ENCODE data around the gene ZNF254. TPM values are rescaled to one million over a fixed set of nuclear protein-coding genes. Genes with fewer than 3 reads are reported as not detected.

ZNF254 gene
- total RNA-seq, 4 donors from 2014 or later: 61.1 to 85.4 (median 64.9) TPM

DNA sequence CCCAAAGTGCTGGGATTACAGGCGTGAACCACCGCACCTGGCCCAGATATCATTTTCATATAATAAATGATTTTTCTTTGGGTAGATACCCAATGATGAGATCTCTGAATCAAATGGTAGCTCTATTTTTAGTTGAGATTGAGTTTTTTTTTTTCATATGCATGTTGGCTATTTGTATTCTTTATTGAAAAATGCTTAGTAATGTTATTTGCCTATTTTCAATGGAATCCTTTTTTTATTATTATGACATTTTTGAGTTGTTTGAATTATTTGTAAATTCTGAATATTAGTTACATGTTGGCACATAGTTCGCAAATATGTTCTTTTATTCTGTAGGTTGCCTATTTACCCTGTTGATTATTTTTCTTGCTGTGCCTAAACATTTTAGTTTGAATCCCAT, 55.8 kb downstream of the ZNF254 start:
- intact Hi-C loops (cut with DNase I): no loop called here
- Histone ChIP-seq H3K9me3 (no peaks in the 10 kb centered on the region), H3K36me3 (no peaks in the 10 kb centered on the region), H3K4me1 (peaks cover 0 to 3% of the 10 kb centered on the region in 2 donors), H3K27ac (no peak overlapping the region), H3K4me3 (replicated peaks in 1 of 3) (no peak overlapping the region), H3K27me3 (no peaks in the 10 kb centered on the region)
- WGBS, 2 donors: 97 to 99% methylated on average over 3 of the region's 3 CpGs
- DNase-seq: no peak
- TF ChIP-seq POLR2A (IDR thresholded peaks at IDR 0.05) (no peak), CTCF (IDR thresholded peaks at IDR 0.05) (no peak)

DNA sequence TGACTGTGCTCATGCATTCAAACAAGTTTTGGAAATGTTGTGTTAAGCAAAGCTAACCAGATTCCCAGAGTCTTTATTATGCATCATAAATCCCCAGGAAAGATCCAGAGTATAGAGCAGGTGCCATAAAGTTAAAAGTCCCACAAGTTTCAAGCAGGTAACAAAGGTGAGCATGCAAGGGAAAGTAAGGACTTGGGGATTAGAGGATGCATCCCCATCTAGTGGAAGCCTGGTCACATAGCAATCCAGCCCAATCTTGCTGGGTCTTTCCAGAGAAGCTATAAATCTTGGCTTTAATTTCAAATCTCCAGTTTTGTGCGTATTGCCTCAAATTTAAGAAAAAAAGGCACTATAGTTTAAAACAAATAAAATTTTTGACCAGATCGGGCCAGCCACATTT, 72.7 kb downstream of the ZNF254 start:
- intact Hi-C loops (cut with DNase I): no loop called here
- H3K36me3 ChIP-seq: no peaks in the 10 kb centered on the region
- no peaks in the 10 kb centered on the region for H3K4me1 ChIP-seq
- peak; percentile 10 to 18 for DNase-seq
- no peaks in the 10 kb centered on the region for H3K9me3 ChIP-seq
- 90 to 91% methylated on average over 2 of the region's 2 CpGs for WGBS, 2 donors
- no peak overlapping the region for H3K27ac ChIP-seq
- no peak overlapping the region for H3K4me3 ChIP-seq (replicated peaks in 1 of 3)
- TF ChIP-seq CTCF (IDR thresholded peaks at IDR 0.05) (peak in 5 of 6 experiments; percentile 31 to 71 (median 61)), POLR2A (IDR thresholded peaks at IDR 0.05) (no peak)
- H3K27me3 ChIP-seq: no peaks in the 10 kb centered on the region

GRCh38 chr19:24166055-24166454, 79.1 kb downstream of the ZNF254 start:
- no peak for TF ChIP-seq POLR2A (IDR thresholded peaks at IDR 0.05)
- TF ChIP-seq CTCF (IDR thresholded peaks at IDR 0.05): no peak
- H3K27me3 ChIP-seq: no peaks in the 10 kb centered on the region
- H3K4me3 ChIP-seq (replicated peaks in 1 of 3): no peak overlapping the region
- no peak overlapping the region for H3K27ac ChIP-seq
- 92 to 96% methylated on average over 3 of the region's 3 CpGs for WGBS, 2 donors
- no peaks in the 10 kb centered on the region for H3K4me1 ChIP-seq
- DNase-seq: no peak
- no peaks in the 10 kb centered on the region for H3K9me3 ChIP-seq
- intact Hi-C loops (cut with DNase I): no loop called here
- no peaks in the 10 kb centered on the region for H3K36me3 ChIP-seq

DNA sequence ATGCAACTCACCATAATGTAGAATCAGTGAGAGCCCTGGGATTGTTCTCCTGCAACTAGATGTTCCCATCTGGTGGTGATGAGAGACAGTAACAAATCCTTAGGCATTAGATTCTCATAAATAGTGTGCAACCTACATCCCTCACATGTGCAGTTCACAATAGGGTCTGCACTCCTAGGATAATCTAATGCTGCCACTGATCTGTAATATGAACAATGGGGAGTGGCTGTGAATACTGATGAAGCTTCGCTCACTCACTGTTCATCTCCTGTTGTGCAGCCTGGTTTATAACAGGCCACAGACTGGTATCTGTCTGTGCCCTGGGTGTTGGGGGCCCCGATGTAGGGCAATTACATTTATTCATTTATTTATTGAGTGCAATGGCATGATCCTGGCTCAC, 86.9 kb downstream of the ZNF254 start:
- Histone ChIP-seq H3K36me3 (no peaks in the 10 kb centered on the region), H3K4me1 (no peaks in the 10 kb centered on the region), H3K27me3 (no peaks in the 10 kb centered on the region), H3K9me3 (no peaks in the 10 kb centered on the region), H3K27ac (no peak overlapping the region), H3K4me3 (replicated peaks in 1 of 3) (no peak overlapping the region)
- 86 to 92% methylated on average over 2 of the region's 2 CpGs for whole genome bisulfite sequencing, 2 donors
- intact Hi-C loops (cut with DNase I): no loop called here
- TF ChIP-seq CTCF (IDR thresholded peaks at IDR 0.05) (no peak), POLR2A (IDR thresholded peaks at IDR 0.05) (no peak)
- no peak for DNase-seq

DNA sequence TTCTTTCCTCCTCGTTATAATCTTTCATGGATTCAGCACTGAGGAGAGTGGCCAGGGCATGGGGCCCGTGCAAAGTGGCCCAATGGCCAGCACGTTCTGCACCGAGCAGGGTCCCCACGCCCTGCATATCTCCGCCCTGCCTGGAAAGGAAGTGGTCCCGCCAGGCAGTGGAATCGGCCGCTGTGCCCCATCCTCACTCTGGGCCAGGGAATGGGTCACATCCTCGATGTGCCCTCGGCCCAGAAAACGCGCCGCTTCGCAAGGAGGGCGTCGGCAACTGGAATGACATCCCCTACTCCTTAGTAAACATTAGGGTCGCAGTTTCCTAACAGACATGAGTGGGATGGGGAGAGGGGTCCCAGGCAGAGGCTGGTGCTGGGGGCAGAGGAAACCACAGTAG, 90.7 kb downstream of the ZNF254 start:
- WGBS, 2 donors: 89 to 96% methylated on average over 18 of the region's 18 CpGs
- Histone ChIP-seq H3K27me3 (no peaks in the 10 kb centered on the region), H3K27ac (no peak overlapping the region), H3K36me3 (no peaks in the 10 kb centered on the region), H3K4me1 (no peaks in the 10 kb centered on the region), H3K9me3 (no peaks in the 10 kb centered on the region), H3K4me3 (replicated peaks in 1 of 3) (no peak overlapping the region)
- TF ChIP-seq CTCF (IDR thresholded peaks at IDR 0.05) (no peak), POLR2A (IDR thresholded peaks at IDR 0.05) (no peak)
- intact Hi-C loops (cut with DNase I): no loop called here
- DNase-seq: no peak
